K562 (cell line): ENCODE results near the gene SLC17A2. TPM values are rescaled to one million over a fixed set of nuclear protein-coding genes. Genes with fewer than 3 reads are reported as not detected.

Experiments
- ATF7 ChIP-seq: fragments of 450-650 bp; IDR thresholded peaks from 2 replicates; pipeline ENCODE4 v1.7.1; 2014; ENCODE audit warnings: mild to moderate bottlenecking, moderate library complexity
- CCNT2 ChIP-seq: IDR thresholded peaks from 2 replicates; pipeline ENCODE4 v1.6.1; 2011; ENCODE audit warnings: borderline replicate concordance, low read depth, mild to moderate bottlenecking, moderate library complexity, mixed read lengths, low read length; ENCODE audit not compliant: insufficient read length; ENCODE audit errors: extremely low read depth
- CREM ChIP-seq: IDR thresholded peaks from 2 replicates; pipeline ENCODE4 v1.6.1; 2014; ENCODE audit warnings: antibody characterized with exemption, low read depth
- ELF4 ChIP-seq: fragments of 450-650 bp; formaldehyde crosslinking; IDR thresholded peaks from 2 replicates; pipeline ENCODE4 v1.4.0; 2022; ENCODE audit warnings: missing genetic modification characterization
- GABPA ChIP-seq: fragments of 200-800 bp; sonication (Bioruptor generic); conservative IDR thresholded peaks from 2 replicates; pipeline ENCODE4 v1.6.1; 2016; ENCODE audit warnings: low read depth, missing genetic modification characterization, missing compliant biosample characterization
- MAFF ChIP-seq: IDR thresholded peaks from 2 replicates; pipeline ENCODE4 v1.6.1; 2012; ENCODE audit warnings: low read length, improper control_type of control experiment
- MAFG ChIP-seq: fragments of 450-650 bp; conservative IDR thresholded peaks from 2 replicates; pipeline ENCODE4 v1.6.1; 2016; ENCODE audit warnings: missing genetic modification characterization, missing compliant biosample characterization
- MAFK ChIP-seq: IDR thresholded peaks from 2 replicates; pipeline ENCODE4 v1.6.1; 2011; ENCODE audit warnings: low read length, improper control_type of control experiment
- MCM2 ChIP-seq: fragments of 450-650 bp; IDR thresholded peaks from 2 replicates; pipeline ENCODE4 v1.6.1; 2017; ENCODE audit warnings: low read depth, mild to moderate bottlenecking
- MEIS2 ChIP-seq: fragments of 450-650 bp; IDR thresholded peaks from 2 replicates; pipeline ENCODE4 v1.6.1; 2014; ENCODE audit warnings: mild to moderate bottlenecking; ENCODE audit not compliant: partially characterized antibody
- MTA1 ChIP-seq: fragments of 450-650 bp; IDR thresholded peaks from 2 replicates; pipeline ENCODE4 v1.6.1; 2017; ENCODE audit warnings: borderline replicate concordance
- MTA3 ChIP-seq: fragments of 450-650 bp; formaldehyde crosslinking; IDR thresholded peaks from 2 replicates; pipeline ENCODE4 v1.6.1; 2017; ENCODE audit warnings: mild to moderate bottlenecking, borderline replicate concordance
- NR2C1 ChIP-seq, 2 experiments: fragments of 450-650 bp; IDR thresholded peaks; 2 replicates each; pipeline ENCODE4 v1.6.1; 2017; ENCODE audit warnings: mild to moderate bottlenecking in 2 of 2, antibody characterized with exemption in 1 of 2, inconsistent platforms in 1 of 2, missing compliant biosample characterization in 1 of 2, missing genetic modification characterization in 1 of 2
- NRF1 ChIP-seq, 2 experiments: fragments of 450-650 bp; IDR thresholded peaks in 1 of 2; conservative IDR thresholded peaks in 1 of 2; 2 replicates each; pipeline ENCODE4 v1.6.1; 2014; ENCODE audit warnings: mild to moderate bottlenecking in 2 of 2
- PHTF2 ChIP-seq: fragments of 250-450 bp; sonication (Bioruptor Pico); IDR thresholded peaks from 2 replicates; pipeline ENCODE4 v1.5.0; 2021; ENCODE audit warnings: mild to moderate bottlenecking
- PRPF4 ChIP-seq: fragments of 200-400 bp; formaldehyde crosslinking; IDR thresholded peaks from one replicate; pipeline ENCODE4 v1.6.1; 2017; ENCODE audit warnings: low read length, low read depth, mild to moderate bottlenecking; ENCODE audit not compliant: insufficient read depth, poor library complexity, severe bottlenecking
- RAD51 ChIP-seq: fragments of 450-650 bp; IDR thresholded peaks from 2 replicates; pipeline ENCODE4 v1.7.1; 2016; ENCODE audit warnings: low read depth, mild to moderate bottlenecking, borderline replicate concordance
- TRIM24 ChIP-seq, 2 experiments: fragments of 450-650 bp; IDR thresholded peaks; 2 replicates each; pipeline ENCODE4 v1.6.1; 2016
- XRCC5 ChIP-seq: fragments of 200-400 bp; formaldehyde crosslinking; IDR thresholded peaks from 2 replicates; pipeline ENCODE4 v1.6.1; 2017; ENCODE audit warnings: low read depth, mild to moderate bottlenecking, low read length
- YY1 ChIP-seq, 3 experiments: IDR thresholded peaks; 2 replicates each; pipeline ENCODE4 v1.6.1; 2011; ENCODE audit warnings: low read length in 2 of 3, mild to moderate bottlenecking in 2 of 3, moderate library complexity in 2 of 3, borderline replicate concordance in 1 of 3, control low read depth in 1 of 3, low read depth in 1 of 3; ENCODE audit not compliant: insufficient read depth in 3 of 3, insufficient replicate concordance in 2 of 3, control insufficient read depth in 1 of 3, insufficient read length in 1 of 3; ENCODE audit errors: extremely low read depth in 1 of 3
- ZNF280B ChIP-seq: fragments of 250-450 bp; sonication (Bioruptor Pico); IDR thresholded peaks from 2 replicates; pipeline ENCODE4 v1.5.1; 2021; ENCODE audit warnings: mild to moderate bottlenecking
- polyA plus RNA-seq, 8 experiments: library from polyadenylated mRNA; depleted of rRNA in 4 of 8; stranded (reverse) in 5 of 8; unstranded in 3 of 8; fragments of >200 nt; fragmentation: Nextera tagmentation in 2 of 8; fragmentation: Illumina TruSeq in 1 of 8; extraction: Ambion mirVana in 2 of 8; extraction: Trizol in 1 of 8; gene quantifications; 2 replicates each; pipeline versions ENCODE4 v1.2.1 to v1.2.3, GENCODE V29; 2011 to 2014; ENCODE audit warnings: inconsistent platforms in 1 of 8, missing spikeins in 1 of 8
- total RNA-seq, 7 experiments: library from RNA; depleted of rRNA in 6 of 7; stranded (reverse); fragments of >200 nt in 6 of 7; fragmentation: Illumina TruSeq in 2 of 7; extraction: Trizol in 2 of 7; gene quantifications; 2 replicates each; pipeline versions ENCODE4 v1.2.1 to v1.2.3, GENCODE V29; 2011 to 2021; ENCODE audit warnings: low replicate concordance in 1 of 7

Gene SLC17A2
- total and polyA plus RNA-seq, 9 of the 15 experiments (the other 6 are each of a cell fraction or from before 2014, with no cell fraction given): not detected

GRCh38 chr6:25962149-25963127 lies 31.9 kb upstream of the SLC17A2 start, which contains the start of gene TRIM38 (continued):
- TF ChIP-seq NRF1 (conservative IDR thresholded peaks at IDR 0.05 in 1 of 2, IDR thresholded peaks at IDR 0.05 in 1 of 2): 0 out of 4 replicates have a peak, but pooled peaks of 1 of the 2 experiments have one; percentile 14
- no peak for TF ChIP-seq TRIM24 (IDR thresholded peaks at IDR 0.05)
- peak; percentile 71 for TF ChIP-seq CREM
- peak; percentile 48; the same call in 1 of the 2 replicates for TF ChIP-seq MAFK
- TF ChIP-seq MEIS2: peak; percentile 79
- TF ChIP-seq NR2C1 (IDR thresholded peaks at IDR 0.05): 0 out of 2 replicates have a peak, but pooled peaks have one; percentile 26
- peak; percentile 49; the same call in 1 of the 2 replicates for TF ChIP-seq NR2C1 (tag; IDR thresholded peaks at IDR 0.05)
- no peak for TF ChIP-seq PRPF4
- no peak for TF ChIP-seq MCM2
- TF ChIP-seq MAFG (tag): peak; percentile 85
- TF ChIP-seq PHTF2 (CRISPR knock-in tag): no peak
- TF ChIP-seq CCNT2: peak; percentile 20
- TF ChIP-seq RAD51: peak; percentile 64; the same call in 1 of the 2 replicates
- peak; percentile 76 for TF ChIP-seq ATF7
- 0 out of 2 replicates have a peak, but pooled peaks have one; percentile 57 for TF ChIP-seq ZNF280B (CRISPR knock-in tag)
- peak; percentile 26; the same call in 1 of the 2 replicates for TF ChIP-seq MTA1
- no peak for TF ChIP-seq XRCC5
- peak in 1 of 3 experiments; percentile 24 for TF ChIP-seq YY1 (IDR thresholded peaks at IDR 0.05; ENCODE audit: borderline replicate concordance in 1 of 3, control insufficient read depth in 1 of 3, extremely low read depth in 1 of 3, insufficient read depth in 3 of 3, insufficient read length in 1 of 3, insufficient replicate concordance in 2 of 3, low read depth in 1 of 3, low read length in 2 of 3)
- TF ChIP-seq MTA3: peak; percentile 11; the same call in 1 of the 2 replicates
- peak; percentile 37; the same call in 1 of the 2 replicates for TF ChIP-seq MAFF
- TF ChIP-seq GABPA: peak; percentile 67
- peak; percentile 73; the same call in 1 of the 2 replicates for TF ChIP-seq ELF4 (CRISPR knock-in tag)
